HL-60/S4 (cell line): ENCODE measurements around the gene TUB.

Experiments
- in situ Hi-C: fragments of 300-500 bp; cut with MboI; formaldehyde crosslinking; loops from 2 replicates; pipeline ENCODE4 v1.14.3; 2022; ENCODE audit warnings: low sequenced_read_pairs

Gene TUB

DNA sequence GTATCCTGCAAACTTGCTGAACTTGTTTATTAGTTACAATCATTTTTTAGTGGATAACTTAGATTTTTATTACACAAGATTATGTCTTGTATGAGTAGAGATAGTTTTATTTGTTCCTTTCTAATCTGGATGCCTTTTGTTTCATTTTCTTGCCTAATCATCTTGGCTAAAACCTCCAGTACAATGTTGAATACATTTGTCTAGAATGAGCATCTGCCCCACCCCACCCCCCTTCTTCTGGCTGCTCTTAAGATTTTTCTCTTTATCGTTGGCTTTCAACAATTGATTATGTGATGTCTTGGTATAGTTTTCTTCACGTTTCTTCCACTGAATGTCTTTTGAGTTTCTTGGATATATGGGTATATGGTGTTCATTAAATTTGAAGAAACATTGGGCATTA is 37.3 kb upstream of the TUB start:
- in situ Hi-C loops: no loop called here

DNA sequence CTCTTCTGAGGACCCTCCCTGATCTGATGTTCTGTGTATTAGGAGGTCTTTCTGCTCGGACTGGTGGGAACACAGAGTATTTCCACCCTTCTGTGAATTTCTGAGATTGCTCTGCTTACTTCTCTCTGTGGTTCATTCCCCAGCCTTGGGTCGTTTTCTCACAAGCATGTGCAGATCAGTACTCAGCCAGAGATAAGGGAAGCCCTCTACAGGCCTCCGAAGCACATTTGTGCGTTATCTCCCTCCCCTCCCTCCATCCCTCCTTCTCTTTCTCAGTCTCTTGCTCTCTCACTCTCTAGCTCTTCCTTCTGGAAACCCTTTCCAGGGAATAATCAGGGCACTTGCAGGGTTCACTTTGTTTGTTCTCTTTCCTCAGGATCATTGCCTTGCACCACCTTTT is 35.2 kb upstream of the TUB start:
- in situ Hi-C loops: no loop called here

DNA sequence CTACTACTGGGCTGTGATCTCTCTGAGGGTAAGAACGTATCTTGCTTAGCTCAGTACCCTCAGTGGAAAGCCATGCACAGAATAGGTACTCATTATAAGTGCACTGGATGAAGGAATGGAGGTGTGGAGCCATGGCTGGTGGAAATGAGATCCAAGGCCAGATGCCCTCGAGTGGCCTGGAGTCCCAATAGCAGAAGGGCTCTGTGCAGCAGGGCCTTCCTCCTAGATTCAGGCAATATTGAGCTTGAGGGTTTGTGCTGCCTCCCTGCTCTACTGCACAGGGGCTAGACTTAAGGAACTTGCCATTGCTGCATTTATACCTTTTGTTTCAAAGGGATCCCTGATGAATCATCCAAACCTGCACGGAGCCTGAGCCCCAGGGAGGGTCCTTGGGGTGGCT is 33.6 kb upstream of the TUB start:
- in situ Hi-C loops: no loop called here

DNA sequence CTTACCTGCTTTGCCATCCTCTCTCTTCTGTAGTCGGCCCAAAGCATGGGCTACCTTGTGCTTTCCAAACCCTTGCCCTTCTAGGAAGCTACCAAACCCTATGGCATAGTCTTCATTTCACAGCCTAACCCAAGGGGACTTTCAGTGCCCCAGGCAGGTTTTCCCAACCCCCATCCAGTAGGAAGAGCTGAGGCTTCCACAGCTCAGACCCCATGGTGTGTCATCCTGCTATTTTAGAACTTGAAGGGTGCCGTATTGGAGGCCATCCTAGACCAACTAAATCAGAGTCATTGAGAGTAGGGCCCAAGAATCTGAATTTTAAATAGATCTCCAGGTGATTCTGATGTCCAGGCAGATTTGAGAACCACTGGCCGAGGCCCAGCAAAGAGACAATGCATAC is 31.9 kb upstream of the TUB start:
- in situ Hi-C loops: no loop called here

DNA sequence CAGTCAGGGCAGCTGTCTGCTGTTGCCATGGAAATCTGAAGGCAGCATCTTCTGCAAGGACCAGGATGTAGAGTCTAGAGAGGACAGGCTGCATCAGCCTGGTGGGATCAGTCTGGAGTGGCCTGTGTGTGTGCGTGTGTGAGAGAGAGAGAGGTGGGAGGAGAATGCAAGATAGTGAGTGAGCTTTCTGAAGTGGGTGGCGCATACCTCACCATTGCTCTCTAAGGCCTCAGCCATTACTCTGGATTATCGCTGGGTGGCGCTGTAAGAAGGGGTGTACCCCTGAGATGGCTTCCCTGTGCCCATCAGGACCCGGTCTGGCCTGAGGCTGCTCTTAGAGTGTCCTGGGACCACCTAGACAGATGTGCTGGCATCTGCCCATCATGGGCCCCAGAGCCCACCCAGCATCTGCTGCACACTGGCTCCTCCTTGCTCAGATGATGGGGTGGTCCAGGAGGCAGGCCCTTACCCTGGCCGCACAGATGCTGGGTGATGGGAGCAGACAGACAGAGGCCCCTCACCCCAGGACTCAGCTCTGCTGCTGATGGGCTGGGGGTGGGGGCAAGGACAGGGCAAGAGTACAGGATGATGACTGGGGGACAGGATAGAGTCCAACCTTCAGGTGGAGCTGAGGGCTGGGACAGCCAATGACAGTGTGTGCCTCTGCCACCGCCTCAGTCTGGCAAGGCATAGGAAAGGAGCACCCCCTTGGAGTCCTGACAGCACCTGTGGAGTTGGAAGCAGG is 25.7 kb upstream of the TUB start:
- in situ Hi-C loops: no loop called here

DNA sequence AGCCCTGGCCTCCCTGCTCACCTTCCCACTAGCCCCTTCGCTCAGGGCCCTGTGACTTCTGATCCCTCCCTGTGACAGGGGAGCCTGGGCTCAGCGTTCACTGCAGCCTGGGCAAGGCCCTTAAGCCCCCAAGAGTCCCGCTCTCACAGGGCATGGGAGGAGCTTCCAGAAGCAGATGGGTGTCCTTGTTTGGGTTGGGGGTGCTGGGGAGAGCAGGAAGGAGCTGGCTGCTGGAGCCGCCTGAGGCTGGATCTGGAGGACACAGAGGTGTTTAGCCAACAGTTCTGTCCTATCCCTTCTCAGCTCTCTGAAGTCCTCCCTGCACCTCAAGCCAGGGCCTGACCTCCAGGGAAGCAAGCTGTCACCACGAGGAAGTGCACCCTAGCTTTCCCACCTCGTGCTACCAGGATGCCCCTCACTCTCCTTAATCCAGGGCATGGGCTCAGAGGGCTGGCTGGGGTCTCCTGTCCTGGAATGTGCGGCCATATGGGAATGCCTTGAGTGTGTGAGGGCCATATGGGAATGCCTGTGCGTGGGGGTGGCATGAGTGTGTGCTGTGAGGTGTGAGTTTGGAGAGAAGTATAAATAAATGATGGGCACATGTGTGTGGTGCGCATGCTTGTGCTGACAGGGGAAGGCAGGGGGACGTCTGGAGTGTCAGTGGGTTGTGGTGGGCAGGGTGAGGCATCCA is 25.0 kb upstream of the TUB start:
- in situ Hi-C loops: no loop called here

DNA sequence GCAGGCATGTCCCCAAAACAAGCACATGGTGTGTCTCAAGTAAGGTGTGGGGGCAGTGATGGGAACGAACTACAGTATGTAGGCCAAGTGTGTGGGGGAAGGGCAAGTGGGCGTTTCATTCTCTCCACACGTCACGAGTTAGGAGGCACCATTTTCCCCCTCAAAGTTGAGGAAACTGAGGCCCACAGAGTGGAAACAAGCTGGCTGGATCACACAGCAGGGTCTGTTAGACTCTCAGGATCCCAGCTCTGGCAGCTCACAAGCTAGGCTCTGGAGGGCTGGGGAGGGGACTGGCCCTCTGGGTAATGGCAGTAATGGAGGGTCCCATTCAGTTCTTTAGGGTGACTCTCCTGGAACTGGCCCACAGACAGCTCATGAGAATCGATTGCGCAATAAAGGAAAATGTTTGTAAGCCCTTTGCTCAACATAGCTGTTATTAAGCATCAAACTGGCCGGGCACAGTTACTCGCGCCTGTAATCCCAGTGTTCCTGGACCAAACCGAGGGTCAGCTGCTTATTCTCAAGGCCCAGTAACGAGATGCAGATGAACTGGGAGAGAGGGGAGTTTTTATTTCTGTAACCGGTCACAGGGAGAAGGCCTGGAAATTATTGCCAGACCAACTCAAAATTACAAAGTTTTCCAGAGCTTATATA is 24.1 kb upstream of the TUB start:
- in situ Hi-C loops: no loop called here

DNA sequence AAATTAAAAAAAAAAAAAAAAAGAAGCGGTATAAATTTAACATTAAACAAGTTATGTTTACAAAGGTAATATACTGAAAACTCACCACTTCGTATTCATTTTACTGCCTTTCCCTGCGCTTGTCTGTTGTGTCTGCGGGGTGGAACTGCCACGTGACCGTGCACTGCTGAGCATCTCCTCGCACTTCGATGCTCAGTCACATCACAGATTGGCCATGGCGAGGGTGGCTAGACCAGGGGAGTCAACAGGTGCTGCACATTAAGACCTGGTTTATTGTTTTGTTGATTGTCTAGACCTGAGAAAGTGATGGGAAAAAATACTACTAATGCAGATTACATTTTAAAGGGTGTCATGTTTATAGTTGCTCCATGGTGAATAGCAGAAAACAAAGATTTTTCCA is 22.8 kb upstream of the TUB start:
- in situ Hi-C loops: no loop called here

DNA sequence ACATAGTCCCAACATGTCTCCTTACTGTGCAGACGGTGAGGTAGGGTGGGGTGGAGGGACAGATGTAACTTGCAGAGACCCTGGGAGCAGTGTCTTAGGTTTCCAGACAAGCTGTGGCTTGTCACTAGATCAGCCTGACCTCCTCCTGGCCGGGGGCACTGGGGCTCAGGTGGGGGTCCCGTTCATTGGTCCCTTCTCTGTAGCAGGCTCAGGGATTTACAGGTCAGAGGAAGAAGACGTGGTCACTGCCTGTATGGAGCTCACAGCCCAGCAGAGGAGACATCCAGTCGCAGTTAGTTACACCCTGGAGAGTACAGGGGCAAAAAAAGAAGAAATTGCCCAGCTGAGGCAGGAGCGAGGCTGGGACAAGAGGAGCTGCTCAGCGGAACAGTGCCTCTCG is 22.0 kb upstream of the TUB start:
- in situ Hi-C loops: no loop called here

DNA sequence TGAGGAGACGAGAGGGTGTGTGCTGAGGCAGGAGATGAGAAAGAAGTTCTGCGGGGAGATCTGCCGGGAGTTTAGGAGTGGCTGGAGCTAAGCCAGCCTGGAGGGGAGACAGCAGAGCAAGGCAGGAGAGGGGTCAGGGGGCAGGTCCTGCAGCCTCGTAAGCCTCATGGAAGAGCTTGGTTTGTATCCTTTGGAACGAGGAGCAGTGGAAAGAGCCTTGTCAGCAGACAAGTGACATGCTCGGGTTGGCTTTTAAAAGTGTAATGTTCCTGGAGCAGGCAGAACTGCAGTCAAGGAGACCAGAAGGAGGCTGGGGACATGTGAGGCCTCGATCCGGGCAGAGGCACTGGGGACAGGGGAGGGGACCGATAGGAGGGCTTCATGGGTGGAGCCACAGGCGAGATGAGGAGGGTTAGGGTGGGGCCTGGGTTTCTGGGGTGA is 21.4 kb upstream of the TUB start:
- in situ Hi-C loops: no loop called here

DNA sequence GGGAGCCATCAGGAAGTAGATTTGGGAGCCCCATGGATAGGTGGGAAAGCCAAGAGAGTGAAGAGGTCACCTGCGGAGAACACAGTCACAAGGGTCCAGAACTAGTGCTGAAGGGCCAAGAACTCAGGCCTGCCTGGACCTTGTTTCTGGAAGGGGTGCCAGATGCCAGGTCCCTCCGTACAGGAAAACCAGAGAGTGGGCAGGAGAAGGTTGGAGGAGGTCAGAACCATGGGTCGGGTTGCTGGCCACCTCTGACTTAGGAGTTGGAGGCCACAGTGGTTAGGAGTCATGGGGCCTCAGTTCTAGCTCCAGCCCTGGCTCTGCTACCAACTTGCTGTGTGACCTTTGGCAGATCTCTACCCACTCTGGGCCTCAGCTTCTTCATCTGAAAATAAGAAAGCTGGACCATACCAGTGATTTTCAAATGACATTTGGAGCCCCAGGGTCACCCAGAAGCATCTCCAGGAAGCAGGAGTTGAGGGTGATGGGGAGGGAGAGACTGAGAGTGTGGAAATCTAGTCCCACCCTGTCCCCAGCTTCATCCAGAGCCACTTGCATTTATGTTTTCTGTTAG is 20.8 kb upstream of the TUB start:
- in situ Hi-C loops: no loop called here

DNA sequence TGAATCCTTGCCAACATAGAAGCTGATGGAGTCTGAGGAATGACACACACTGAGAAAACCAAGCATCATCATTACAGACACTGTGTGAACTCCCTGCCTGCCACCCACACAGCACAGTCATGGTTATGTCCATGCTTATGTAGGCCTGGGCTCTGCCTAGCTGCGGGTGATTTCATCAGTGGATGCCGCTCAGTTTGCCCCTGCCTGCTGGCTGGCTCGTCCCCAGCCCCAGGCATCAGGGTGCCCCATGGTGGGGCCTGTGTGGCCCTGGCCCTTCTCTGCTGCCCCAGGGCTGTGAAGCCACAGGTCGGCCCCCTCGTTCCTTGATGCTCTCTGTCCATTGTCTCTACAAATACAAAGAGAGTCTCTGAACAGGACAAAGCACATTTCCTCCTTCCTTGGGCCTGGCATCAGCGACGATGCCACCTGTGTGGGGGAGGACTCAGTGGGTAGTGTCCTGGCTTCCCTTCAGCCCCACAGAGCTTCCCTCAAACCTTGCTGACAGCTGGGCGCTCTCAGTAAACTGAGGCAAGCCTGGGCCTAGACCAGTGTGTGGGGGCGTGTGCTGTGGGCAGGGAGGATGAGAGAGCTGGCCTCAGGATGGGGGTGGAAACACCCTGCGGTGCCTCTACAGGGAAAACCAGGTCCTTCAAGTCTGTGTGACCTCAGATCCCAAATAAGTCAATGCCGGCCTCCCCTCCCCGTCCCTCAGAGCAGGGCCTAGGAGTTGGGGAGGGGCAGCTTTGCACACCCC is 20.0 kb upstream of the TUB start:
- in situ Hi-C loops: no loop called here

DNA sequence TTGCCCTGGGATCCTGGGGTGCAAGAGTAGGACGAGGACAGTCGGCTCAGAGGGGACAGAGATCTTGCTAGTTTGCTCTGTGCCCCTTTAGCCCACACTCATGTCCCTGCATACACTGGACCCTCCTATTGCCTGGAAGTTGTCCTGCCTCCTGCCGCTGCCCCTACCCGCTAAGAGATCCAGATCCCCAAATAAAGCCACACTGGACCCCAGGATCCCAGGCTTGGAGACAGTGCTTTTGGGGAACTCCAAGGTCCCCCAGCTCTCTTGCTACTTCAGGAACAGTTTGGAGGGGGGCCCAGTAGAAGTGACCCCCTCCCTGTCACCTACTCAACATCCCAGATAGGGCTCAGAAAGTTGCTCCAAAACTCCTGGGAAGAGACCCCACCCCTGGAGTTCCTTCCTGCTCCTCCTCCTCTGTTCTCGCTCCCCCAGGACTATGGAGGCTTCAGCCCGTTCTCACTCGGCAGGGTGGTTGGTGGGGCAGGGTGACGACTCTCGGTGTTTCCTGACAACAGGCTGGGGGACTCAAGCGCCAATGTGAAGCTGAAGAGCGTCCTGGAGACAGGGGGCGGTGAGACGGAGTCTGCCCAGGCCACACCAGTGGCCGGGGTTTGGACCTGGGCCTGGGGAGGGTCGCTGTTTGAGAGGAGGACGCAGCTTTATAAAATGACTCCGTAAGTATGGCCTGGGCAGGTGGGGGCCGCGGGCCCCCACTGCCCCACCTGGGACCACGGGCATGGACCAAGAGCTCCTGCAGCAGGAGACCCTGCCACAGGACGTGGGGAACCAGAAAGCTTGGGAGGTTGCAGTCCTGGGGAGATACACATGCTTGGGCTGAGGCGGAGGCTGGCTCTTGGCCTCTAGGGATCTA is 19.2 kb upstream of the TUB start:
- in situ Hi-C loops: no loop called here

DNA sequence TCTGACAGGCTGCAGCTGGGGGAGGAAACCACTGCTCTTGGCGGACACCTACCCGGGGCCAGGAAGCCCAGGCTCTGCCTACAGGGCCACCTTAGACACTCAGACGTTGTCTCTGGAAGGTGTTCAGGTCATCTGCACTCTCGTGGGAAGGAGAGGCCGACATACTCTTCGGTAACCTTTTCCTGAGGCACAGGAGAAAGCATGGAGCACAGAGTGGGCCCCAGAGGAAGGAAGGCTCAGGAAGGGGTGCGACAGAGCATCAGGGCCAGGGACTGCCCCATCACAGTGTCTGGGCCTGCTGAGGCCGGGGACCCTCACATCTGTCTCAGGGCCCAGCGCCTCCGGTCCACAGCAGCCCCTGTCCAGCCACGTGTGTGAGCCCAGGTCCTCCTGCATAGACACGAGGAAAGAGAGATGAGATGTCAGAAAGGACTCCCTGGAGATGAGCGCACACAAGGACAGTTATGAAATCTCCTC is 18.2 kb upstream of the TUB start:
- in situ Hi-C loops: no loop called here

DNA sequence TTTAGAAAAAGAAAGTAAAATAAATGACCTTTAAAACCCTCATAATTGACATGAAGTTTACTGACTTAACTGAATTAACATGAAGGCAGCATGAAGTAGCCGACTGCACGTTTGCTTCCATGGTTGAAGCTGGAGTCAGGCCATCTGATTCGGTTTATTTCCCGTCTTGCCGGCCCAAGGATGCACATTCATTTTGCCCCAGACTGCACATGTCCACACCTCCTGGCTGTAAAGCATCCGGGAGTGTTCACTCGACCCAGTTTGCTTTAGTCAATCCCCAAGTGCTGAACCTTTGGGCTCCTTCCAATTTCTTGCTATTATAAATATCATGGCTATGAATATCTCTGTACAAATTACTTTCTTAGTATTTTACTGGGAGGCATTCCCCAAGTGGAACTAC is 17.7 kb upstream of the TUB start:
- in situ Hi-C loops: no loop called here

DNA sequence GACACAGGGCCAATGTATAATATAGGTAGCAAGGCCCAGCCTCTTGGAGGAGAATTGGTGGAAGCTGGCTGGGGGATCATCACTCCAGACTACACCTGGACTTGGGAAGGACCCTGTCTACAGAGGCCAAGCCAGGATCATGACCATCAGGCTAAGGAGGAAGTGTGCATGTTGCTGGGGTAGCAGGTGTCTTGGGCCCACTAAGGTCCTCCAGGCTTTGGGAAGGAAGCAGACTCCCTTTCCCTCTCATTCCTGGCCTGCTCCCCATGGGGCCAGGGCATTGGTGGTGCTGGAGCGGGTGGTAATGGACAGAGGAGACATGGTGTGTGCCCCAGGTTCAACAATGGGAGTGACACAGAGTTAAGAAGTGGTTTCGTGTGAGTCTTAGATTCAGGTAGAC is 16.0 kb upstream of the TUB start:
- in situ Hi-C loops: no loop called here

DNA sequence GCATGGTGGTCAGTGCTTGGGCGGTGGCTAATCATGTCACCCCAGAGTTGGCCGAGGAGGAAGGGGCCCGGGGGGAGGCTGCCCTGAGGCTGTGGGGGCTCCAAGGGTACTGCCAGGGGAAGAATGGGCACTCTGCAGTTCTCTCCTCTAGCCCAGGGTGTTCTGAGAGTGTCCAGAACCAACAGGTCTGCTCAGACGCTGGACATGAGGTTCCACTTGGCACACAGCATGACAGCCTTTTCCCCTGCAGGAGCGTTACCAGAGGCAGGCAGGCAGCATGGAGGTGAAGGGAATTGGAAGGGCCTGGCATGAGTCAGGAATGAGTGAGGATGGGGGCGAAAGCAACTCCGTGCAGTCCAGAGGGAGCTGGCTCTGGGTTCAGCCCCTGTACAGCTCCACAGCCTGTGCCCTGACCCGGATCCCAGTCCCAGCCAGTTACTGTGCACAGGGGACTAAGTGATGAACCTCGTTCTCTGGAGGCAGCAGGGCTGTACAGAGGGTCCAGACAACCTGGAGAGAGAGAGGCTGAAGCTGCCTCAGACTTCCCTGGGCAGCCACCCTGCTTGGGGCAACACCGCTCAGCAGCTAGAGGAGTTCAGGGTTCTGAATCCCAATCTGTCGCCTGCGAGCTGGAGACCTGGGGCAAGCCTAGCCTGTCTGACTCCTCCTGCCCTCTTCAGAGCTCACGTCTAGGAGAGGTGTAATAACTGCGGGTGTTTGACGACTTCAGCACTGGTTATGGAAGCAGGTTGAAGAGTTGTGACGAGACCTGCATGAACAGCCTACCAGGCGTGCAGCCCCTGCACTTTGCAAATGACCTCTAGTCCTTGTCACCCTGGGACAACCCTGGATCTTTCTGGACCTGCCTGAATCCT is 14.7 kb upstream of the TUB start:
- in situ Hi-C loops: no loop called here

DNA sequence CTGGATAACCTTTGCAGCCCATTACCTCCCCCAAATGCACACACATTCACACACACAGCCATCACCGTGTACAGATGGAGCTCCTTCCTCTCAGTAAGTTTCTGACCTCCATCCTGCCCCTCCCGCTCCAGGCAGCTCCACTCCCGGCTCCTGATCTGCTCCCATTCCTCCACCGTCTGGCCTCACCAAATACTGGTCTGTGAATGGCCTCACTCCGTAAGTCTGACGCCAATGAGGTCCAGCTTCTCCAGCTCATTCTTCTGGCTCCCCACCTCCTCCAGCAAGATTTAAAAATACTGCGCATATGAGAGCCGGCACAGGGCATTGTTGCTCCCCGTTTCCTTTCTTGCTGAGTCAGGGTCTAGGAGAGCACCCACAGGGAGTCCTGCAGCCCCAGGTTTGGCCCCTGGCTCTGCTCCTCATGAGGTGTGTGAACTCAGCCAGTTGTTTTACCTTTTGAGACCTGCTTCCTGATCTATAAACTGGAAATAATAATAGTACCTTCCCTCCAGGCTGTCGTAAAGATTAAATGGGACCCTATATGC is 14.0 kb upstream of the TUB start:
- in situ Hi-C loops: no loop called here

DNA sequence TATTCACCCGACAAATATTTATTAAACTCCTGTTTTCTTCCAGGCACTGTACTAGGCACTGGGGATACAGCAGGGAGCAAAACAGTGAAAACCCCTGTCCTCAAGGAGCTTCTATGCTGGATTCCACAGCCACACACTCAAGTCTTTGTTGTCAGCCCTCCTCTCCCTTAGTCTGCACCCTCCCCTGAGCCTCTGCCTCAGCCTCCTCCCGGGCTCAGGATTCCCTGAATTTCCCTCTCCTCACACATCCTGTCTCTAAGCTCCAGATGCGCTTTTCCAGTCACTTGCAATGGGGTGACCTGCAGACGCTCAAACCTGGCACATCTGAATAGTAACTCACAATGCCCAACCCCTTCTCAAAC is 13.5 kb upstream of the TUB start:
- in situ Hi-C loops: no loop called here
